ENCODE results near the gene TPCN1.

TPCN1 gene

DNA sequence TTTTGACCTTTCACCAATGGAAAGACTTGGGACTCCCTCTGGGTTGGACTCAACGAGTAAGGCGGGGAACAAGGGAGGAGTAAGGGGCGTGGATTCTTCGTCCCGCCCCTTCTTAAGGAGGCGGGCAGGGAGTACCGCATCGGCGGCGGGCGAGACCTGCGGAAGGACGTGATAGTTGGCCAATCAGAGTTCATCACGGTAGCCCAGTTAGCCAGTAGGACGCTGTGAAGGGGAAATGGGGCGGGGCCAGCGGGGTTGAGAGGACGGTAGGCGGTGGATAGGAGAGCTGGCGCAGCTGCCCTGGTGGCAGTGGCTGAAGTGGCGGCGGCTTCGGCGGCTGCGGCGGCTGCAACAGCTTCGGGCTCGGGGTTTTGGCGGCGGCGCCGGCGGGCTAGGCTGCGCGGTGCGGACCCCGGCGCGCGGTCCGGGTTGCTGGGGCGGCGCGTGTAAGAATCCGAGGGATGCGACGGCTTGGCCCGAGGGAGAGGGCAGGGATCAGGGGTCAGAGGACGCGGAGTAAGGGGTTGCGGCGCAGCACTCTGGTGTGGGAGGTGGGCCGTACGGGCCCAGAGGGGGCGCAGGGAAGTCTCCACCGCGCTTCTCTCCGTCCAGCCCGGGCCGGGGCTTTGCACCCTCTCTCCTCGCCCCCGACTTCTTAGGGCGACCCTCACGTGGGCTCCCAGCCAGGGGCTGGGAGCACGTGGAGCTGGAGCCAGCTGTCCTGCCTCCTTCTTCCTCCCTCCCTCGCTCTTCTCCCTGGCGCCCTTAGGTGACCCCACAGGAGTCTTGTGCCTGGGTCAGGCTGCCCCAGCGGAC lies at the start of gene TPCN1:
TSS of gene TPCN1 (plus strand) at position 284 of the 816 bp plus-strand sequence. CDS start 5,389 bp downstream, outside the sequence.
- DNase-seq (ENCODE audit: low spot score), result peak; percentile 94

DNA sequence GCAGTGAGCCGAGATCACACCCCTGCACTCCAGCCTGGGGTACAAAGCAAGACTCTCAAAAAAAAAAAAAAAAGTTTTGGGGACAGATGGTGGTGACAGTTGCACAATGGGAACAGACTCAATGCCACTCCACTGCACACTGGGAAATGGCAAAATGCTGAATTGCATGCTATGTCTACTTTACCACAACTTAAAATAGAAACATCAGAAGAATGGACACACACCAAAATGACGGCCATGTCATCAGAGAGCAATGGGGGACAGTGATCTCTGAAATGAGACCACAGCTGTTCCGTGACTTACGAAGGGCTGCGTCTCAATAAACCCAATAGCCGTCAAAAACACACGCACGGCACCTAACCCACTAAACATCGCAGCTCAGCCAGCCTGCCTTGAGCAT lies 49.7 kb upstream of the TPCN1 start:
- no peak for DNase-seq (ENCODE audit: low spot score)

DNA sequence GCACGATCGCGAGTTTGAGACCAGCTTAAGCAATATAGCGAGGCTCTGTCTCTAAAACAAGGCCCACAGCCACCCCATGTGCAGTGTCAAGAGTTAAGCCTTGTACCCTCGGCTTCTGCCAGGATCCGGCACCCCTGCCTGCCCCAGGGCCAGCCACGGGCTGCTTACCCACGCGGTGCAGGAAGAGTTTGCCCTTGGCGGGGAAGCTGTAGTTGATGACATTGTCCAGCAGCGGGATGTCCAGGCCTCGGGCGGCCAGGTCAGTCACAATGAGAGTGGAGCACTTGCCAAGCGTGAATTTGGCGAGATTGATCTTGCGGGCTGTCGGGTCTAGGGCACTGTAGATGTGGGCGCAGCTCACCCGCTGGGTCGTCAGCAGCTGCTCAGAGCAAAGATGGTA lies 49.1 kb upstream of the TPCN1 start:
- no peak for DNase-seq (ENCODE audit: low spot score)

GRCh38 chr12:113173081-113173698 lies 48.1 kb upstream of the TPCN1 start:
- DNase-seq (ENCODE audit: low spot score), result no peak

- DNase-seq (ENCODE audit: low spot score), result peak; percentile 95
These were observed 46.5 kb upstream of the TPCN1 start for GRCh38 chr12:113174461-113175384.

- DNase-seq (ENCODE audit: low spot score), result no peak
These were observed 42.2 kb upstream of the TPCN1 start for GRCh38 chr12:113179023-113179422.

DNA sequence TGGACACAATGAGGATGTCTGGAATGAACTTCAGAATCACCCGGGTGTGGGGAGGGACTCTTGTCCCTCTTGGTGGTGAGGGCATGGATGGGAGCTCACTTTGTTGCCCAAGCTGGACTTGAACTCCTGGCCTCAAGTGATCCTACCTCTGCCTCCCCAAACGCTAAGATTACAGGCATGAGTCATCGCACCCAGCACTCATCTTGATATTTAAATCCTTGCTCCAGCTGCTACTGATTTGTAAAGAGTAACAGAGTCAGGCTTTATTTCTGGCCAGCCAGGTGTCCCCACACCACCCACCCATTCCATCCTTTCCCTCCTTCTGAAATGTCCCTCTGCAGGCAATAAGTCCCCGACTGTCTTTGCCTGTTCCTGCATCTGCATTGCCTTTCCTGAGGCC lies 40.9 kb upstream of the TPCN1 start:
- no peak for DNase-seq (ENCODE audit: low spot score)

DNA sequence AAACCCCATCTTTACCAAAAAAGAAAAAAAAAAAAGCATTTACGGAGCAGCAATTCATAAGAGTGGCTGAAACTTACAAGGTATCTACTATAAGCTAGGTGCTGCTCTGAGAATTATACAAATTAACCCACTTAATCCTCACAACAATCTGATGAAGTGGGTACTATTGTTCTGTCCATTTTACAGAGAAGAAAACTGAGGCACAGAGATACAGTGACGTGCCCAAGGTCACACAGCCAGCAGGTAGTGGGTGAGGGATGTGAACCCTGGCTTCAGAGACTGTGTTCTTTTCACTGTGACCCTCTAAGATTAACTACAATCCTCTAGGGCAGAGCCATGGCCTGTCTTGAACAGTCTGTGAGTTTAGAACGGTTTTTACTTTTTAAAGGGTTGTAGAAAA lies 39.3 kb upstream of the TPCN1 start:
- no peak for DNase-seq (ENCODE audit: low spot score)

GRCh38 chr12:113183030-113183589 lies 38.2 kb upstream of the TPCN1 start:
- DNase-seq (ENCODE audit: low spot score), result no peak

DNA sequence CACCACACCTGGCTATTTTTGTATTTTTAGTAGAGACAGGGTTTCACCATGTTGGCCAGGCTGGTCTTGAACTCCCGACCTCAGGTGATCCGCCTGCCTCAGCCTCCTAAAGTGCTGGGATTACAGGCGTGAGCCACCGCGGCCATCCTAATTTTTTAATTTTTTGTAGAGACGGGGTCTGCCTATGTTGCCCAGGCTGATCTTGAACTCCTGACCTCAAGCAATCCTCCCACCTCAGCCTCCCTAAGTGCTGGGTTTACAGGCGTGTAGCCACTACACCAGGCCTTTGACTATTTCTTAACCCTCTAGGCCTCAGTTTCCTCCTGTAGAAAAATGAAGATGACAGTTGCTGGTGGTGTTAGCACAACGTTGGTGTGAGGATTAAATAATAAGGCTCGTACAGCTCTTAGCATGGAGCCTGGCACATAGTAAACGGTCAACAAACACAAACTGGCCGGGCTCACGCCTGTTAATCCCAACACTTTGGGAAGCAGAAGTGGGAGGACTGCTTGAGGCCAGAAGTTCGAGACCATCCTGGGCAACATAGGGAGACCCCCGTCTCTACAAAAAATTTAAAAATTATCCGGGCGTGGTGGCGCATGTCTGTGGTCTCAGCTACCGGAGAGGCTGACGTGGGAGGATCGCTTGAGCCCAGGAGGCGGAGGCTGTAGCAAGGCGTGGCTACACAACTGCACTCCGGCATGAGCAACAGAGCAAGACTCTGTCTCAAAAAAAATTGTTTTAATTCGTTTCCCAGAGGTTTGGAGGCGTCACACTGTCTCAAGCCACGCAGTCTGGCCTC lies 37.0 kb upstream of the TPCN1 start:
- no peak for DNase-seq (ENCODE audit: low spot score)

DNA sequence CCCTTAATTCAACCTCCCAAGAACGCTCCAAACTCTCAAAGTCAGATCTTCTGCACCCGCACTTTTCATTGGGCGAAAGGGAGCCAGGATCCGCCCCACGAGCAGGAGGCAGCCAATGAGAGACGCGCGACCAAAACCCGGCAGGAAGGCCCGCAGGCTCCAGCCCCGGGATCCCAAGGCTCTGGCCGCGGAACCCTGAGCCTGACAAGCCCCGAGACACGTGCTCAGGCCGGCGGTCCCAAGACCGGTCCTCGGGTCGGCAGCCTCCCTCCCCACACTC lies 36.4 kb upstream of the TPCN1 start:
- DNase-seq (ENCODE audit: low spot score), result peak; percentile 90

- peak; percentile 83 for DNase-seq (ENCODE audit: low spot score)
These were observed 35.9 kb upstream of the TPCN1 start, which contains the start of the genes DDX54 and RITA1 for GRCh38 chr12:113185180-113186032. TSS of gene DDX54 (minus strand) at chr12:113185478. CDS start at chr12:113185451, 27 bp downstream. TSS of gene RITA1 (plus strand) at chr12:113185721. CDS start at chr12:113186747, 1,026 bp downstream.

DNA sequence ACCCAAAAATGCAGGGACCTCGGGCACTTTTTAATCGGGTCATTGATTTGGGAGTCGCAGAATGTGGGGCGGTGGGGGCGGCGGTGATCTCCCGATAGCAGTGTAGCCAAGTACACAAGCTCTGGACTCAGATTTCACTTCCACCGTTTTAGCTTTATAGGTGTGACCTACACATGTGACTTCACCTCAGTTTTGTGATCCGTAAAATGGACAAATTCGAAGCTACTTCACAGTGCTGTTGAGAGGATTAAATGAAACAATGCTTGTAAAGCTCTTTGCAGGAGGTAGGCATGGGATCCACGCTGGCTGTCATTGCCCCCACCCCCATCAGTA lies 35.3 kb upstream of the TPCN1 start:
- DNase-seq (ENCODE audit: low spot score), result no peak

DNA sequence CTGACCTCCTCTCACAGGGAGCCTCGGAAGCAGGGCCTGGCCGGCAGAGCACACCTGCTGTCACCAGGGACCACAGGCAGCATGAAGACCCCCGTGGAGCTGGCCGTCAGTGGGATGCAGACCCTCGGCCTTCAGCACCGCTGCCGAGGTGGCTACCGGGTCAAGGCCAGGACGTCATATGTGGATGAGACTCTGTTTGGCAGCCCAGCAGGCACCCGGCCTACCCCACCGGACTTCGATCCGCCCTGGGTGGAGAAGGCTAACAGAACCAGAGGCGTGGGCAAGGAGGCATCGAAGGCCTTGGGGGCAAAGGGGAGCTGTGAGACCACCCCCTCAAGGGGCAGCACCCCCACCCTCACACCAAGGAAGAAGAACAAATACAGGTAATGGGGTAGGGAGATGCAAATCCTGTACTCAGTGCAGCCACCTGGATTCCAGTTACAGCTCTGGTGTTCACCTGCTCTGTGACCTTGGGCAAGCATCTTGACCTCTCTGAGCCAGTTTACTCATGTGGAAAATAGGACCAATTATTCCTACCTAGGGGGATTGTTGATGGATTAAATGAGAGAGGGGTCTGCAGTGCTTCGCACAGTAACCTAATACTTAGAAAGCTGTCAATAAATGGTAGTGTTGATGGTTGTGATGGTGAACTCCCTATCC lies 34.5 kb upstream of the TPCN1 start:
- no peak for DNase-seq (ENCODE audit: low spot score)

- DNase-seq (ENCODE audit: low spot score), result no peak
These were observed 31.9 kb upstream of the TPCN1 start for GRCh38 chr12:113189361-113189760.

DNA sequence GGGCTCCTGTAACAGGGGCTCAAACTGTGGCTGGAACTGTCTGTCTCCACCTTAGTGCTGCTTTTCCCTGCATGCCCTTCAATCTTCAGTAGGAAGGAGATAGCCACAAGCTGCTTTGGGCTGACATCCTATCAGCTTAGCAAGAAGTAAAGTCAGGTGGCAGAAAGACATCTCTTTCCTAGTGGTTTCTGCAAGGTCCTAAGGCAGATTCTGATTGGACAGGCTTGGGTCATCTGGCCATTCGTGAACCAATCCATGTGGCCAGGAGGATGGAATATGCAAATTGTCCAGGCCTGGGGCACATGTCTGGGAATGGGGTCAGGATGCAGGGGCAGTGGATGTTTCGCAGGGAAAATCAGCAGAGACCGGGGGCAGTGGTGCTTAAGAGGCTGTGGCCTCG lies 30.5 kb upstream of the TPCN1 start:
- DNase-seq (ENCODE audit: low spot score), result peak; percentile 73

DNA sequence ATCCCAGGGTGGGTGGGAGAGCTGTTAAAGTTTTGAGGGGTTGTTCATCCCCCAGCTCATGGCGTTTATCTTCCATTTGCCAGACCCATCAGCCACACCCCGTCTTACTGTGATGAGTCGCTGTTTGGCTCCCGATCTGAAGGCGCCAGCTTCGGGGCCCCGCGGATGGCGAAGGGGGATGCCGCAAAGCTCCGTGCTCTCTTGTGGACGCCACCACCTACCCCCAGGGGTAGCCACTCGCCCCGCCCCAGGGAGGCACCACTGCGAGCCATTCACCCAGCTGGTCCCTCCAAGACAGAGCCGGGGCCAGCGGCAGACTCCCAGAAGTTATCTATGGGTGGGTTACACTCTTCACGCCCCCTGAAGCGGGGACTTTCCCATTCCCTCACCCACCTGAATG lies 30.0 kb upstream of the TPCN1 start:
- no peak for DNase-seq (ENCODE audit: low spot score)

GRCh38 chr12:113194971-113195391 lies 26.3 kb upstream of the TPCN1 start:
- peak; percentile 48 for DNase-seq (ENCODE audit: low spot score)

- no peak for DNase-seq (ENCODE audit: low spot score)
These were observed 25.7 kb upstream of the TPCN1 start for GRCh38 chr12:113195598-113195997.

DNA sequence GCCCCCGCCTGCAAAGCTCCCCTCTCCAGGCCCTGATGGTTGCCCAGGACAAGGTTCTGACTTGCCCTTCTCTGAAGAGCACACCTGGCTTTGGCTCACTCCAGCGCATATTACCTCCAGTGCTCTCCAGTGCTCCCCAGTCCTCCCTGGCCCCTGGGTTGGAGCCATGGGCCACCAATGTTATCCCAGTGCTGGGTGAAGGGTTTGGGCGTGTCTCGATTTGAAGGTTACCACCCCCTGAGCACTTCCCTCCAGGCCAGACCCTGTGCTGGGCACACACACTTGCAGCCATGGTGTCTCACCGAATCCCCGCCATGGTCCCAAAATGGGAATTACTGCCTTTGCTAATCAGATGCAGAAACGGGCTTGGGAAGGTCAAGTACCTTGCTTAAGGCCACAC lies 24.7 kb upstream of the TPCN1 start:
- no peak for DNase-seq (ENCODE audit: low spot score)

Data from iPS-NIHi11 (cell line).